SK-N-SH treated with all-trans-retinoic acid at 6 μM for 48 hours (cell line): ENCODE results near the gene CD6.

ENCODE experiments used
- BACH2 ChIP-seq: fragments of 250-450 bp; sonication (Bioruptor Pico); IDR thresholded peaks from 2 replicates; pipeline ENCODE4 v1.9.0; 2021; ENCODE audit warnings: mild to moderate bottlenecking, borderline replicate concordance
- ISL1 ChIP-seq: fragments of 250-450 bp; sonication (Bioruptor Pico); IDR thresholded peaks from 2 replicates; pipeline ENCODE4 v2.1.2; 2022; ENCODE audit warnings: mild to moderate bottlenecking, moderate library complexity
- OSR1 ChIP-seq: fragments of 250-450 bp; sonication (Bioruptor Pico); IDR thresholded peaks from 2 replicates; pipeline ENCODE4 v1.8.0; 2022; ENCODE audit warnings: moderate library complexity, mild to moderate bottlenecking, inconsistent platforms
- ZFP3 ChIP-seq: fragments of 250-450 bp; sonication (Bioruptor Pico); IDR thresholded peaks from 2 replicates; pipeline ENCODE4 v1.5.0; 2020; ENCODE audit warnings: mild to moderate bottlenecking, moderate library complexity
- ZFP30 ChIP-seq: fragments of 450-650 bp; formaldehyde crosslinking; IDR thresholded peaks from 2 replicates; pipeline ENCODE4 v1.5.0; 2022; ENCODE audit warnings: mild to moderate bottlenecking, moderate library complexity
- ZNF70 ChIP-seq: fragments of 450-650 bp; formaldehyde crosslinking; IDR thresholded peaks from 2 replicates; pipeline ENCODE4 v1.5.0; 2020; ENCODE audit warnings: mild to moderate bottlenecking, moderate library complexity
- ZNF8 ChIP-seq: fragments of 450-650 bp; formaldehyde crosslinking; IDR thresholded peaks from 2 replicates; pipeline ENCODE4 v1.5.0; 2020; ENCODE audit warnings: mild to moderate bottlenecking, moderate library complexity
- TF ChIP-seq, protein P1 (sequence below): fragments of 250-450 bp; sonication (Bioruptor Pico); IDR thresholded peaks from 2 replicates; pipeline ENCODE4 v1.8.0; 2020; ENCODE audit warnings: mild to moderate bottlenecking, moderate library complexity, borderline replicate concordance

- TF ChIP-seq ZFP30 (CRISPR knock-in tag) (no peak), ZFP3 (CRISPR knock-in tag) (no peak), ZNF8 (no peak), OSR1 (CRISPR knock-in tag) (no peak), ISL1 (CRISPR knock-in tag) (no peak), BACH2 (no peak), ZNF70 (CRISPR knock-in tag) (no peak)
- TF ChIP-seq, protein P1, sequence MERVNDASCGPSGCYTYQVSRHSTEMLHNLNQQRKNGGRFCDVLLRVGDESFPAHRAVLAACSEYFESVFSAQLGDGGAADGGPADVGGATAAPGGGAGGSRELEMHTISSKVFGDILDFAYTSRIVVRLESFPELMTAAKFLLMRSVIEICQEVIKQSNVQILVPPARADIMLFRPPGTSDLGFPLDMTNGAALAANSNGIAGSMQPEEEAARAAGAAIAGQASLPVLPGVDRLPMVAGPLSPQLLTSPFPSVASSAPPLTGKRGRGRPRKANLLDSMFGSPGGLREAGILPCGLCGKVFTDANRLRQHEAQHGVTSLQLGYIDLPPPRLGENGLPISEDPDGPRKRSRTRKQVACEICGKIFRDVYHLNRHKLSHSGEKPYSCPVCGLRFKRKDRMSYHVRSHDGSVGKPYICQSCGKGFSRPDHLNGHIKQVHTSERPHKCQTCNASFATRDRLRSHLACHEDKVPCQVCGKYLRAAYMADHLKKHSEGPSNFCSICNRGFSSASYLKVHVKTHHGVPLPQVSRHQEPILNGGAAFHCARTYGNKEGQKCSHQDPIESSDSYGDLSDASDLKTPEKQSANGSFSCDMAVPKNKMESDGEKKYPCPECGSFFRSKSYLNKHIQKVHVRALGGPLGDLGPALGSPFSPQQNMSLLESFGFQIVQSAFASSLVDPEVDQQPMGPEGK (CRISPR knock-in tag) = no peak
Measured at GRCh38 chr11:60928563-60929001, 42.9 kb upstream of the CD6 start.
